ENCODE results near the gene PCNX3. TPM values are rescaled to one million over a fixed set of nuclear protein-coding genes. Genes with fewer than 3 reads are reported as not detected.
A peak's percentile ranks its signal among the peaks of the same experiment; 100 is the strongest.

The PCNX3 gene
- total and polyA plus RNA-seq, 7 experiments from 2014 or later: 2.2 to 64.9 (median 54.9) TPM

DNA sequence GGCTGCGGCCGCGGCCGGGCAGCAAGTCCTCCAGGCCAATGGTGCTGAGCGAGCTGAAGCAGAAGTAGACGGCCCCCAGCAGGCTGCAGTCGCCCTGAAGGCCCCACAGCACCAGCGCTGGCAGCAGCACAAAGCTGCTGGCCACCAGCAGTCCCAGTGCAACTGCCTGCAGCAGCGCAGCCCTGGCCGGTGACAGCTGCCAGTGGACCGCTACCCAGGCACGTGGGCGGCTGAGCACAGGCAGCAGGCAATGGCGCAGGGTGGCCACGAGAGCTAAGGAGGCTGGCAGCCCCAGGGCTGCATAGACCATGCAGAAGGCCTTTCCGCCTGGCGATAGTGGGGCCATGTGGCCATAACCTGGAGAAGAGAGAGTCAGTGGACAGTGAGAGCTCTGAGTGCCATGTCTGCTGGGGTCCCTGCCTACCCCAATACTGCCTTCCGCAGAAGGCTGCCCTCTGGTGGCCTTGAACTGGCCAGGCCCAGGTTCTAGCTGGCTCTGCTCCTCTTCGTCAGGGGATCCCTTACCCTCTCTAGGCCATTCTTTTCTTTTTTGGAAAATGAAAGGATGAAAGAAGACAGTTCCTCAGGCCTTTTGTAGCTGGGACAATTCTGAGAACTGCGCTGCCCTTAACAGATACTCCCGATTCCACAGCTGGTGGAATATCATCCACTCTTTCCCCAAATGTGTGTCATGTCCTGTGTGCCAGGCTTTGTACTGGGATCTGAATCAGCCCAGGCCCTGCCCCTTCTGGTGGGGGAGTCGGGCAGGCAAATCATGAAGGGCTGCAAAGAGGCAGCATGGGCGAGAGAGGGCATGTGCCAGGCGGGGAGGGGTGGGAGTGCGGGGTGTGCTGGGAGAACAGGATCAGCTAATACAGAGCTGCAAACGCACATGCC, 21.8 kb upstream of the PCNX3 start:
- Histone ChIP-seq H3K4me3 (ENCODE audit: low read length) (no peak overlapping the region), H3K27me3 (ENCODE audit: control insufficient read depth in 2 of 2, insufficient read depth in 2 of 2, low read length in 2 of 2) (no peaks in the 10 kb centered on the region), H3K4me1 (ENCODE audit: control insufficient read depth in 2 of 2, insufficient read depth in 2 of 2, low read length in 2 of 2) (peaks cover 8 to 14% of the 10 kb centered on the region in 2 donors), H3K27ac (ENCODE audit: low read depth, low read length) (no peak overlapping the region), H3K9me3 (ENCODE audit: control insufficient read depth in 2 of 3, low read length in 3 of 3) (no peaks in the 10 kb centered on the region), H3K36me3 (ENCODE audit: control insufficient read depth in 2 of 3, insufficient read depth in 3 of 3, low read length in 3 of 3) (peaks cover 0 to 55% (median 0%) of the 10 kb centered on the region in 3 experiments)
- peak overlapping the region in 1 of 10 donors; percentile 9 for H3K4me3 Mint-ChIP-seq
- H3K36me3 Mint-ChIP-seq: peaks cover 0 to 9% (median 0%) of the 10 kb centered on the region in 5 donors
- ATAC-seq (peak; percentile 67), DNase-seq (peak in 2 of 9 donors; percentile 35 to 42)
- peak overlapping the region in 5 of 9 donors; percentile 25 to 69 (median 32) for H3K27ac Mint-ChIP-seq
- ChIA-PET POLR2A (interaction anchor here (0.9 to 3.6 kb wide), 13 partner anchors 10 to 719 kb away, joined by 3 to 22 read pairs (median 4); partner anchors contain the start of genes EHBP1L1, FAM89B, MALAT1 and SCYL1), CTCF (interaction anchor here (0.5 to 12.7 kb wide), 18 partner anchors 11 to 440 kb away, joined by 3 to 126 read pairs (median 4); partner anchors contain the start of genes EHBP1L1, FAM89B, MAP3K11 and PCNX3)
- intact Hi-C loops (cut with micrococcal nuclease): loop anchor here in 1 of 2 donors (1.0 kb wide), 1 partner anchor 53 kb away; no protein-coding TSS in a partner anchor
- H3K27me3 Mint-ChIP-seq: no peaks in the 10 kb centered on the region
- peaks cover 4 to 26% (median 22%) of the 10 kb centered on the region in 7 donors for H3K4me1 Mint-ChIP-seq
- H3K9me3 Mint-ChIP-seq: no peaks in the 10 kb centered on the region

DNA sequence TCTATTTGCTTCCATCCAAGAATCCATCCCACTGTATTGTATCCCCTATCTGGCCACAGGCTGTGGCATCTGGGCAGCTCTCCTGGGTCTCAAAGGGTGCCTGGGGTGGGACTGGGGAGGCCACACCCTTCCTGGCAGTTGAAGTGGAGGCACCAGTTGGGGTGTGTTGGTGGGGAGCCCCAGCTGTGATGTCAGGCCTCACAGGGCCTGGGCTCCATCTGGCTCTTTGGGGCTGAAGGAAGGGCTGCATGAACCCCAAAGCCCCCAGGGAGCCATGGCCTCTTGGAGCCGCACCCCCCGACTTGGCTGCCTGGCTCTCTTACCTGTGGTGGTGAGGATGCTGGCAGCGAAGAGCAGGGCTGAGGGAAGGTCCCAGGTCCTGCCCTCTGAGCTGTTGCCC, 20.4 kb upstream of the PCNX3 start:
- intact Hi-C loops (cut with micrococcal nuclease): no loop called here
- no peak overlapping the region for H3K27ac ChIP-seq (ENCODE audit: low read depth, low read length)
- ATAC-seq: no peak
- H3K27me3 ChIP-seq (ENCODE audit: control insufficient read depth in 2 of 2, insufficient read depth in 2 of 2, low read length in 2 of 2): no peaks in the 10 kb centered on the region
- no peaks in the 10 kb centered on the region for H3K9me3 Mint-ChIP-seq
- ChIA-PET POLR2A (interaction anchor here (0.9 to 3.6 kb wide), 8 partner anchors 10 to 96 kb away, joined by 3 to 22 read pairs (median 4); partner anchors contain the start of genes EHBP1L1 and MALAT1), CTCF (interaction anchor here (2.6 to 12.7 kb wide), 2 partner anchors 29 to 57 kb away, joined by 8 to 126 read pairs; no protein-coding TSS in a partner anchor)
- no peak for DNase-seq
- H3K27me3 Mint-ChIP-seq: no peaks in the 10 kb centered on the region
- H3K4me1 Mint-ChIP-seq: peaks cover 0 to 23% (median 19%) of the 10 kb centered on the region in 7 donors
- peaks cover 0 to 9% (median 0%) of the 10 kb centered on the region in 5 donors for H3K36me3 Mint-ChIP-seq
- H3K4me1 ChIP-seq (ENCODE audit: control insufficient read depth in 2 of 2, insufficient read depth in 2 of 2, low read length in 2 of 2): peaks cover 6 to 13% of the 10 kb centered on the region in 2 donors
- H3K36me3 ChIP-seq (ENCODE audit: control insufficient read depth in 2 of 3, insufficient read depth in 3 of 3, low read length in 3 of 3): peaks cover 0 to 55% (median 0%) of the 10 kb centered on the region in 3 experiments
- peak overlapping the region in 6 of 9 donors; percentile 25 to 78 (median 62) for H3K27ac Mint-ChIP-seq
- no peak overlapping the region for H3K4me3 ChIP-seq (ENCODE audit: low read length)
- H3K4me3 Mint-ChIP-seq: peak overlapping the region in 1 of 10 donors; percentile 35
- no peaks in the 10 kb centered on the region for H3K9me3 ChIP-seq (ENCODE audit: control insufficient read depth in 2 of 3, low read length in 3 of 3)

DNA sequence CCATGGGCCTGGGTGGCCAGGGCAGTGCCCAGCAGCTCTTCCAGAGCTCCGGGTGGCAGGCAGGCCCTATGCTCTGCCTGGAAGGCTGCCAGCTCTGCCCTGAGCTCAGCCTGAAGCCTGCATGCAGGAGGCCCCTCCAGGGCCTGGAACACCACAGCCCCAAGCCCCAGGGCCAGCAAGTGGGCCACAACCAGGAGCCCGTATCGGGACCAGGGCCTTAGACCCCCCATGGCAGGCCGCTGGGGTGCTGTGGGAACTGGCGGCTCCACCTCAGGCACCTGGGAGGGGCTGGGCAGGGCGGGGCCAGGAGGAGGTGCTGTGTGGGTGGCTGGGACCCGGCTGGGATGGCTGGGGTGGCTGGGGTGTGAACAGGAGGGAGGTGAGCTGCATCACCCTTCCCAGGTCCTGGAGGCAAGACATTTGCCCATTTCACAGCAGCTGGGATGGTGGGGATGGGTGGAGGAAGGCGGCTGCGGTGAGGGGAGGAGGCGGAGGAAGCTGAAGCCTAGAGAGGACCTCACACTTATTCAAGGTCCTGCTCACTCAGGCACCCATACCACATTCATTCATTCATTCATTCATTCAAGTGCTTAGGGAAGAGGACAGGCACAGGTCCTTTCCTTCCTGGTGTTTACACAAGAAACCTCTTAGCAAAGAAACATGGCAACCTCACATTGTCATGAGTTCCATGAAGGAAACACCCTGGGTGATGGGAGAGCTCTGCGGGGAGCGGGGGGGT, 19.9 kb upstream of the PCNX3 start, which contains the start of gene KCNK7:
Gene KCNK7 (minus strand): TSS at position 258 of the 739 bp plus-strand sequence. CDS start 28 bp downstream, at position 230.
- H3K36me3 ChIP-seq (ENCODE audit: control insufficient read depth in 2 of 3, insufficient read depth in 3 of 3, low read length in 3 of 3): peaks cover 0 to 55% (median 0%) of the 10 kb centered on the region in 3 experiments
- ATAC-seq (peak; percentile 10), DNase-seq (no peak)
- intact Hi-C loops (cut with micrococcal nuclease): no loop called here
- peak within 1 kb of the TSS in 1 of 10 donors; percentile 35 for H3K4me3 Mint-ChIP-seq
- no peaks in the 10 kb centered on the region for H3K27me3 Mint-ChIP-seq
- H3K27ac Mint-ChIP-seq: peak within 1 kb of the TSS in 7 of 9 donors; percentile 25 to 78 (median 64)
- ChIA-PET POLR2A (interaction anchor here (0.6 to 3.6 kb wide), 10 partner anchors 9 to 142 kb away, joined by 3 to 16 read pairs (median 4); partner anchors contain the start of gene EHBP1L1), CTCF (interaction anchor here (12.7 kb wide), 1 partner anchor 58 kb away, joined by 126 read pairs; no protein-coding TSS in a partner anchor)
- H3K36me3 Mint-ChIP-seq: peaks cover 0 to 7% (median 0%) of the 10 kb centered on the region in 5 donors
- peak within 1 kb of the TSS; percentile 14 for H3K27ac ChIP-seq (ENCODE audit: low read depth, low read length)
- no peak within 1 kb of the TSS for H3K4me3 ChIP-seq (ENCODE audit: low read length)
- H3K9me3 Mint-ChIP-seq: no peaks in the 10 kb centered on the region
- no peaks in the 10 kb centered on the region for H3K27me3 ChIP-seq (ENCODE audit: control insufficient read depth in 2 of 2, insufficient read depth in 2 of 2, low read length in 2 of 2)
- H3K4me1 ChIP-seq (ENCODE audit: control insufficient read depth in 2 of 2, insufficient read depth in 2 of 2, low read length in 2 of 2): peaks cover 6 to 13% of the 10 kb centered on the region in 2 donors
- H3K9me3 ChIP-seq (ENCODE audit: control insufficient read depth in 2 of 3, low read length in 3 of 3): no peaks in the 10 kb centered on the region
- H3K4me1 Mint-ChIP-seq: peaks cover 0 to 23% (median 16%) of the 10 kb centered on the region in 7 donors

DNA sequence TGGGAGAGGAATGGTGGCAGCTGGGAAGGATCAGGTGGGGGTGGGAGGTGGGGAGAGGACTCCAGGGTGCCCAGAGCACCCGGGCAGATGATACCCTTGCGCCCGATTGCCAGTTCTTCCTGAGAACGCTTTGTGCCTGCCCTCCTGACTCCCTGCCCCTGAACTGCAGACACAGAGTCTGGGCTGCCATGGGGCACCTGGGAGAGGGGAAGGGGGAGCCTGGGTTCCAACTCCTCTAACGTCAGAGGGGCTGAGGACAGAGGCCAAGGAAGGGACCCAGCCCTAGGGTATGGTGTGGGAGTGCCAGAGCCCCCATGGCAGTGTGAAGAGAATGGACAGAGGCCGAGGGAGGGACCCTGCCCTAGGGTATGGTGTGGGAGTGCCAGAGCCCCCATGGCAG, 19.1 kb upstream of the PCNX3 start:
- Mint-ChIP-seq H3K27me3 (no peaks in the 10 kb centered on the region), H3K4me3 (no peak overlapping the region), H3K27ac (peak overlapping the region in 1 of 9 donors; percentile 30), H3K4me1 (peaks cover 0 to 23% (median 16%) of the 10 kb centered on the region in 7 donors), H3K9me3 (no peaks in the 10 kb centered on the region), H3K36me3 (peaks cover 0 to 9% (median 0%) of the 10 kb centered on the region in 5 donors)
- no peak for DNase-seq
- no peaks in the 10 kb centered on the region for H3K27me3 ChIP-seq (ENCODE audit: control insufficient read depth in 2 of 2, insufficient read depth in 2 of 2, low read length in 2 of 2)
- H3K27ac ChIP-seq (ENCODE audit: low read depth, low read length): no peak overlapping the region
- no peak overlapping the region for H3K4me3 ChIP-seq (ENCODE audit: low read length)
- CTCF ChIA-PET: interaction anchor here (0.7 kb wide), 1 partner anchor 63 kb away, joined by 7 read pairs; no protein-coding TSS in a partner anchor
- H3K9me3 ChIP-seq (ENCODE audit: control insufficient read depth in 2 of 3, low read length in 3 of 3): no peaks in the 10 kb centered on the region
- peaks cover 0 to 50% (median 5%) of the 10 kb centered on the region in 3 experiments for H3K36me3 ChIP-seq (ENCODE audit: control insufficient read depth in 2 of 3, insufficient read depth in 3 of 3, low read length in 3 of 3)
- POLR2A ChIA-PET: interaction anchor here (0.6 to 1.7 kb wide), 3 partner anchors 9 to 141 kb away, joined by 3 to 5 read pairs (median 3); no protein-coding TSS in a partner anchor
- no peak for ATAC-seq
- intact Hi-C loops (cut with micrococcal nuclease): no loop called here
- peaks cover 6 to 13% of the 10 kb centered on the region in 2 donors for H3K4me1 ChIP-seq (ENCODE audit: control insufficient read depth in 2 of 2, insufficient read depth in 2 of 2, low read length in 2 of 2)

DNA sequence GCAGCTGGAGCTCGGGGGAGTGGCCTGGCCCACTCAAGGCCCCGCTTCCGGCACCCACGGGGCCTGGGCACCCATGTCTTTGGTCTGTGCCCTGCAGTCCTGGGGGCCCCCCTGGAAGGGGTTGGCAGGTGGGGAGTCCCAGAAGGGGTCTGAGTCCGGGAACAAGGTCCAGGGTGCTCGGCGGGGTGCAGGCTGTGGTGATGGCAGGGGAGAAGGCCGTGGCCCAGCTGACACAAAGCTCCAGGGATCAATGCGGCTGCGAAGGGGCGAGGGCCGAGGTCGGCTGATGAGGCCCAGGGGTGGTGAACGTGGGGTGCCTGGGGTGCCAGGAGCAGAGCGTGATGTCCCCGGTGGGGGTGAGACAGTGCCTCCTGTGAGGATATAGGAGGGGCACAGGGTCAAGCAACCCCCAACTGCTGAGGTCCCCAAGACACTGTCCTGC, 17.3 kb upstream of the PCNX3 start:
- DNase-seq: no peak
- POLR2A ChIA-PET: no interaction called here
- Mint-ChIP-seq H3K27me3 (no peaks in the 10 kb centered on the region), H3K36me3 (peaks cover 0 to 9% (median 0%) of the 10 kb centered on the region in 5 donors), H3K9me3 (no peaks in the 10 kb centered on the region), H3K4me3 (no peak overlapping the region), H3K4me1 (peaks cover 0 to 23% (median 18%) of the 10 kb centered on the region in 7 donors), H3K27ac (no peak overlapping the region)
- peaks cover 6 to 13% of the 10 kb centered on the region in 2 donors for H3K4me1 ChIP-seq (ENCODE audit: control insufficient read depth in 2 of 2, insufficient read depth in 2 of 2, low read length in 2 of 2)
- H3K4me3 ChIP-seq (ENCODE audit: low read length): no peak overlapping the region
- peaks cover 0 to 45% (median 5%) of the 10 kb centered on the region in 3 experiments for H3K36me3 ChIP-seq (ENCODE audit: control insufficient read depth in 2 of 3, insufficient read depth in 3 of 3, low read length in 3 of 3)
- H3K9me3 ChIP-seq (ENCODE audit: control insufficient read depth in 2 of 3, low read length in 3 of 3): no peaks in the 10 kb centered on the region
- CTCF ChIA-PET: no interaction called here
- no peak for ATAC-seq
- intact Hi-C loops (cut with micrococcal nuclease): no loop called here
- no peak overlapping the region for H3K27ac ChIP-seq (ENCODE audit: low read depth, low read length)
- H3K27me3 ChIP-seq (ENCODE audit: control insufficient read depth in 2 of 2, insufficient read depth in 2 of 2, low read length in 2 of 2): no peaks in the 10 kb centered on the region
